ENCODE measurements around the gene PTPRM. TPM values are rescaled to one million over a fixed set of nuclear protein-coding genes. Genes with fewer than 3 reads are reported as not detected.

PTPRM gene
- total RNA-seq, 1 donor from 2014 or later = 257 TPM

DNA sequence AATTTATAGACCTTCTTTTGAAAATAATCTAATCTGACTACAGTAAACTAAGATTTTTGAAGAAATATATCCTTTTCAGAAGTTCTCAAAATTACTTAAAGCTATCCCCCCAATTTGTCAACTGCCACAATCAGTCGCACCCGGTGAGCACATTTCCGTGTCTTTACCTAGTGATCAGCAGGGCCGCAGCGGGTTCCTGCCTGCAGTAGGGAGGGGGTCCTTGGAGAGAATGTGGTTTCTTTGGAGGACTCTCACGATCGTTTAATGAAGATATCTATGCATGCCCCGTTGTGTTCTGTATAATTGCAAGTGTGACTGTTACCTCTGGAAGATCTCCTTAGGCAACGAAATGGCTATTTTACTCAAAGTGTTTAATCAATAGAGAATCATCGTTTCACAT, 790.2 kb downstream of the PTPRM start:
- TF ChIP-seq CTCF (IDR thresholded peaks at IDR 0.05) = no peak
- Histone ChIP-seq H3K4me3 (no peak overlapping the region), H3K27ac (no peak overlapping the region), H3K9me3 (no peaks in the 10 kb centered on the region), H3K36me3 (no peaks in the 10 kb centered on the region), H3K27me3 (no peaks in the 10 kb centered on the region), H3K4me1 (no peaks in the 10 kb centered on the region)
- intact Hi-C loops (cut with DNase I) = no loop called here
- DNase-seq (ENCODE audit: low spot score in 2 of 2) = no peak

DNA sequence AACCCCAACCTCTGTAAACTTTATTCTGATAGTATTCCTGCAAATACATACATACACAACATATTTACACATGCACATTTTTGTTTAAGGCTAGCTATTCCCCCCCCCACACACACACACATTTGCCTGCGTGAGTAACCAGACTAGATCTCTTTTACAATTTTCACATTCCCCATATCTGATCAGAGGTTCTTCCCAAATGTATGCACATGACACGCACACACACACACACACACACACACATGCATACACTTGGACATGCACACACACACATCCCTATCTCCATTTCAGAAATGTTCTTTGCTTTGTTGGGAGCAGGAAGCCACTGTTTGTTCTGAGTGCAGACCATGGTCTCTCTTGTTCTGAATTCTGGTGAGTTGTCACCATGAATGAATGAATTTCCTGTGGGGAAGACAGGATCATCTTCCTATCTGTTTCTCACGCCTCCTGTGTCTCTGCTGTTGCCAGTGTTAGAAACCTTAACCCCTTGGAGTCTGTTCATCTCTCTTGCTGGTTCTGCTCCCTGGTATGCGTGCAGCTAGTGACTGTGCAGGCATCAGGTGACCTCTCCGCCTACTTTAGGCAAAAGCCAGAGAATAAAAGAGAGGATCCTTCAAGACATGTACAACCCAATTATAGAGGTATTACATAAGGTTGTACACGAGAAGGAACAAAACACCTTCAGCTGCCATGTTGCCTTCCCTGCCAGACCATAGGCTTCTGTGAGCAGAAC, 791.1 kb downstream of the PTPRM start:
- H3K4me1 ChIP-seq = no peaks in the 10 kb centered on the region
- H3K4me3 ChIP-seq = no peak overlapping the region
- no peak for DNase-seq (ENCODE audit: low spot score in 2 of 2)
- no peaks in the 10 kb centered on the region for H3K27me3 ChIP-seq
- intact Hi-C loops (cut with DNase I) = no loop called here
- no peaks in the 10 kb centered on the region for H3K36me3 ChIP-seq
- TF ChIP-seq CTCF (IDR thresholded peaks at IDR 0.05) = no peak
- no peaks in the 10 kb centered on the region for H3K9me3 ChIP-seq
- H3K27ac ChIP-seq = no peak overlapping the region

GRCh38 chr18:8359076-8359475, 792.0 kb downstream of the PTPRM start:
- no peaks in the 10 kb centered on the region for H3K9me3 ChIP-seq
- H3K36me3 ChIP-seq = no peaks in the 10 kb centered on the region
- H3K4me1 ChIP-seq = no peaks in the 10 kb centered on the region
- DNase-seq (ENCODE audit: low spot score in 2 of 2) = no peak
- no peaks in the 10 kb centered on the region for H3K27me3 ChIP-seq
- TF ChIP-seq CTCF (IDR thresholded peaks at IDR 0.05) = no peak
- H3K27ac ChIP-seq = no peak overlapping the region
- intact Hi-C loops (cut with DNase I) = no loop called here
- no peak overlapping the region for H3K4me3 ChIP-seq

DNA sequence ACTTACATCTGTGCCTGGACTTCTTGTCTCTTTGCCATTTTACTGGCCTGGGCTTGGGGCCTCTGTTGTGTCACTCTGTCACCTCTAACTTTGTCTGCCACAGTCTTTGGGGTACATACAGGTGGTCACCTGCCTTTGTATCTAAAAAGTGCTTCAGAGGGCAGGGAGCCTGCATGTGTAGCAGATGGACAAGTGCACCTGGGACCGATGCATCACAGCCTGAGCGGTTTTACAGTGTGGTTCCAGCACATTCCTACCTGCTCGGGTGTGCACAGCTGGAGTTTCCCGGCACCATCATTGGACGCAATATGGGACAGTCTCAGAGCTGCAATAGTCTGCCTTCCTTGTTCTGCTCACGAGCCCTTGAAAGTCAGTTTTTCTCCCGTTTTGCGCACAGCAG, 792.4 kb downstream of the PTPRM start:
- H3K4me3 ChIP-seq = no peak overlapping the region
- no peaks in the 10 kb centered on the region for H3K27me3 ChIP-seq
- H3K9me3 ChIP-seq = no peaks in the 10 kb centered on the region
- TF ChIP-seq CTCF (IDR thresholded peaks at IDR 0.05) = no peak
- intact Hi-C loops (cut with DNase I) = no loop called here
- H3K27ac ChIP-seq = no peak overlapping the region
- no peak for DNase-seq (ENCODE audit: low spot score in 2 of 2)
- H3K4me1 ChIP-seq = no peaks in the 10 kb centered on the region
- no peaks in the 10 kb centered on the region for H3K36me3 ChIP-seq

- intact Hi-C loops (cut with DNase I) = no loop called here
- no peak for TF ChIP-seq CTCF (IDR thresholded peaks at IDR 0.05)
Measured at GRCh38 chr18:8361941-8362471, 794.9 kb downstream of the PTPRM start.

More at GRCh38 chr18:8361941-8362471, 794.9 kb downstream of the PTPRM start:
- DNase-seq (ENCODE audit: low spot score in 2 of 2) = no peak
- no peaks in the 10 kb centered on the region for H3K36me3 ChIP-seq
- H3K4me1 ChIP-seq = no peaks in the 10 kb centered on the region
- H3K27ac ChIP-seq = no peak overlapping the region
- H3K27me3 ChIP-seq = no peaks in the 10 kb centered on the region
- no peak overlapping the region for H3K4me3 ChIP-seq
- H3K9me3 ChIP-seq = no peaks in the 10 kb centered on the region

Data from ascending aorta (tissue), 2 donors.